WTC11 (cell line): ENCODE data around the gene NEDD4. TPM values are rescaled to one million over a fixed set of nuclear protein-coding genes. Genes with fewer than 3 reads are reported as not detected.

Source experiments
- ATAC-seq: fragments of 200-7000 bp; cut with Tn5 transposase; 2 replicates; pipeline ENCODE4 v1.10.0; 2021; ENCODE audit warnings: mild to moderate bottlenecking, moderate library complexity
- CTCF ChIA-PET: fragments of 300-600 bp; sonication (Branson Sonifier 250); formaldehyde crosslinking; loops from one replicate; lab custom pipeline; 2021; ENCODE audit warnings: antibody characterized with exemption; lab: Charles Lee
- POLR2A ChIA-PET: fragments of 350-600 bp; sonication (Branson Sonifier 250); formaldehyde crosslinking; loops from one replicate; lab custom pipeline; 2021; ENCODE audit warnings: antibody characterized with exemption; lab: Charles Lee
- DNase-seq: peaks from one replicate; pipeline ENCODE4 v3.0.0; 2021; ENCODE audit warnings: low spot score
- H3K27ac Mint-ChIP-seq: 2 replicates; pipeline ENCODE4 v1.8.0; 2021; ENCODE audit warnings: mixed read lengths
- H3K27me3 Mint-ChIP-seq: 2 replicates; pipeline ENCODE4 v1.8.0; 2021; ENCODE audit warnings: low read depth, mild to moderate bottlenecking, moderate library complexity, mixed read lengths
- H3K36me3 Mint-ChIP-seq: 2 replicates; pipeline ENCODE4 v1.8.0; 2021; ENCODE audit warnings: mixed read lengths
- H3K4me1 Mint-ChIP-seq: 2 replicates; pipeline ENCODE4 v1.8.0; 2022; ENCODE audit warnings: mixed read lengths
- H3K4me3 Mint-ChIP-seq: 2 replicates; pipeline ENCODE4 v1.8.0; 2021; ENCODE audit warnings: mild to moderate bottlenecking, moderate library complexity, mixed read lengths
- H3K9me3 Mint-ChIP-seq: 2 replicates; pipeline ENCODE4 v1.8.0; 2021; ENCODE audit warnings: mixed read lengths
- AFF4 ChIP-seq: sonication (generic); formaldehyde crosslinking; IDR thresholded peaks from 2 replicates; pipeline ENCODE4 v1.8.1; 2023; ENCODE audit warnings: mild to moderate bottlenecking, missing genetic modification reagents, borderline replicate concordance
- AR ChIP-seq: fragments of 250-450 bp; sonication (Bioruptor Pico); IDR thresholded peaks from 2 replicates; pipeline ENCODE4 v1.9.0; 2021; ENCODE audit warnings: mild to moderate bottlenecking
- CREB1 ChIP-seq: sonication (generic); formaldehyde crosslinking; IDR thresholded peaks from 2 replicates; pipeline ENCODE4 v1.8.0; 2023; ENCODE audit warnings: mild to moderate bottlenecking, missing genetic modification reagents
- CREM ChIP-seq: sonication (generic); formaldehyde crosslinking; IDR thresholded peaks from 2 replicates; pipeline ENCODE4 v1.8.1; 2022; ENCODE audit warnings: mild to moderate bottlenecking, missing genetic modification reagents, moderate library complexity
- CTCF ChIP-seq: fragments of 200-600 bp; IDR thresholded peaks from 2 replicates; pipeline ENCODE4 v1.8.0; 2022; ENCODE audit warnings: antibody characterized with exemption
- E2F1 ChIP-seq: sonication (generic); formaldehyde crosslinking; IDR thresholded peaks from 2 replicates; pipeline ENCODE4 v1.8.0; 2022; ENCODE audit warnings: mild to moderate bottlenecking, missing genetic modification reagents
- EMX1 ChIP-seq: fragments of 250-450 bp; sonication (Bioruptor Pico); IDR thresholded peaks from 2 replicates; pipeline ENCODE4 v1.8.0; 2021; ENCODE audit warnings: mild to moderate bottlenecking
- HMGA2 ChIP-seq: fragments of 250-450 bp; sonication (Bioruptor Pico); IDR thresholded peaks from 2 replicates; pipeline ENCODE4 v1.4.0; 2021; ENCODE audit warnings: mild to moderate bottlenecking, moderate library complexity
- IRF1 ChIP-seq: sonication (generic); formaldehyde crosslinking; IDR thresholded peaks from 2 replicates; pipeline ENCODE4 v1.8.0; 2023; ENCODE audit warnings: missing genetic modification reagents
- KAT7 ChIP-seq: sonication (generic); formaldehyde crosslinking; IDR thresholded peaks from 2 replicates; pipeline ENCODE4 v1.8.1; 2023; ENCODE audit warnings: missing genetic modification reagents, mild to moderate bottlenecking, borderline replicate concordance
- MXD4 ChIP-seq: fragments of 250-450 bp; sonication (Bioruptor Pico); IDR thresholded peaks from 2 replicates; pipeline ENCODE4 v1.8.0; 2021; ENCODE audit warnings: mild to moderate bottlenecking, moderate library complexity, borderline replicate concordance
- NR2C2 ChIP-seq: sonication (generic); formaldehyde crosslinking; IDR thresholded peaks from 2 replicates; pipeline ENCODE4 v1.8.0; 2022; ENCODE audit warnings: mild to moderate bottlenecking, missing genetic modification reagents
- NR3C1 ChIP-seq: sonication (generic); formaldehyde crosslinking; conservative IDR thresholded peaks from 2 replicates; pipeline ENCODE4 v1.8.1; 2023; ENCODE audit warnings: low read depth, mild to moderate bottlenecking, missing genetic modification reagents
- TEAD4 ChIP-seq: sonication (generic); formaldehyde crosslinking; IDR thresholded peaks from 2 replicates; pipeline ENCODE4 v1.8.0; 2022; ENCODE audit warnings: mild to moderate bottlenecking, missing genetic modification reagents
- ZNF121 ChIP-seq: sonication (generic); formaldehyde crosslinking; IDR thresholded peaks from 2 replicates; pipeline ENCODE4 v1.8.0; 2023; ENCODE audit warnings: missing genetic modification reagents
- ZNF425 ChIP-seq: fragments of 250-450 bp; sonication (Bioruptor Pico); conservative IDR thresholded peaks from 2 replicates; pipeline ENCODE4 v1.9.0; 2021; ENCODE audit warnings: mild to moderate bottlenecking
- ZNF671 ChIP-seq: fragments of 250-450 bp; sonication (Bioruptor Pico); IDR thresholded peaks from 2 replicates; pipeline ENCODE4 v1.8.0; 2021; ENCODE audit warnings: mild to moderate bottlenecking
- ZSCAN18 ChIP-seq: fragments of 250-450 bp; sonication (Bioruptor Pico); IDR thresholded peaks from 2 replicates; pipeline ENCODE4 v2.1.2; 2022; ENCODE audit warnings: mild to moderate bottlenecking, moderate library complexity
- total RNA-seq: library from RNA; stranded (reverse); gene quantifications from 3 replicates; pipeline ENCODE4 v1.2.3, GENCODE V29; 2021

NEDD4 gene
- total RNA-seq, 1 experiment from 2014 or later: 4.5 TPM

GRCh38 chr15:55893852-55894251 lies 99.6 kb downstream of the NEDD4 start (continued):
- TF ChIP-seq CTCF (no peak), MXD4 (CRISPR knock-in tag) (no peak), IRF1 (no peak), NR2C2 (no peak), NR3C1 (CRISPR knock-in tag) (no peak)
- TF ChIP-seq, all 79 proteins: peak for 0

- ChIA-PET CTCF (no interaction called here), POLR2A (no interaction called here)
- H3K27ac Mint-ChIP-seq: no peak overlapping the region
- no peaks in the 10 kb centered on the region for H3K27me3 Mint-ChIP-seq
- DNase-seq (no peak), ATAC-seq (no peak)
- H3K4me3 Mint-ChIP-seq: no peak overlapping the region
- TF ChIP-seq TEAD4 (CRISPR knock-in tag) (no peak), KAT7 (no peak), CREB1 (CRISPR knock-in tag) (no peak), AR (no peak), HMGA2 (no peak), AFF4 (CRISPR knock-in tag) (no peak), CREM (CRISPR knock-in tag) (no peak), NR3C1 (CRISPR knock-in tag) (no peak)
- 0 out of 2 replicates have a peak, but pooled peaks cover 5% of the 10 kb centered on the region for H3K36me3 Mint-ChIP-seq
- peaks cover 20% of the 10 kb centered on the region for H3K9me3 Mint-ChIP-seq
- peaks cover 7% of the 10 kb centered on the region for H3K4me1 Mint-ChIP-seq
These were observed 102.2 kb downstream of the NEDD4 start for GRCh38 chr15:55891196-55891595.

GRCh38 chr15:55884223-55884622 lies 109.2 kb downstream of the NEDD4 start:
- ChIA-PET CTCF (no interaction called here), POLR2A (interaction anchor here (0.7 kb wide), 1 partner anchor 35 kb away, joined by 4 read pairs; no protein-coding TSS in a partner anchor)
- H3K27me3 Mint-ChIP-seq: no peaks in the 10 kb centered on the region
- no peak for ATAC-seq
- no peak overlapping the region for H3K27ac Mint-ChIP-seq
- H3K4me3 Mint-ChIP-seq: no peak overlapping the region
- no peak for DNase-seq
- peaks cover 20% of the 10 kb centered on the region for H3K9me3 Mint-ChIP-seq
- H3K4me1 Mint-ChIP-seq: no peaks in the 10 kb centered on the region
- 0 out of 2 replicates have a peak, but pooled peaks cover 5% of the 10 kb centered on the region for H3K36me3 Mint-ChIP-seq
- TF ChIP-seq ZSCAN18 (CRISPR knock-in tag): no peak
- TF ChIP-seq ZNF121: no peak
- TF ChIP-seq EMX1 (CRISPR knock-in tag): no peak
- TF ChIP-seq E2F1 (CRISPR knock-in tag): no peak
- TF ChIP-seq ZNF671: no peak
- TF ChIP-seq ZNF425 (CRISPR knock-in tag): no peak
